DOHH2 (cell line): ENCODE results near the gene OPTC.
"Not testable (repeated sequence)": the region's sequence is repeated elsewhere in the genome, so short reads cannot be mapped to it uniquely, and the experiment has no call there.

Experiments used
- H3F3A ChIP-seq: fragments of 200-600 bp; sonication (generic), shearing (Covaris generic); 2 replicates; pipeline ENCODE4 v1.6.0; 2016; ENCODE audit warnings: antibody characterized with exemption, mild to moderate bottlenecking; ENCODE audit not compliant: control insufficient read depth, insufficient read depth
- H3K27ac ChIP-seq: fragments of 200-600 bp; sonication (generic); 2 replicates; pipeline ENCODE4 v1.5.1; 2014; ENCODE audit warnings: low read depth, mild to moderate bottlenecking, low read length, moderate library complexity
- H3K27me3 ChIP-seq: fragments of 200-600 bp; sonication (generic); 2 replicates; pipeline ENCODE4 v1.6.1; 2014; ENCODE audit warnings: mild to moderate bottlenecking, low read length, mixed read lengths; ENCODE audit not compliant: control insufficient read depth
- H3K36me3 ChIP-seq: fragments of 200-600 bp; sonication (generic); 2 replicates; pipeline ENCODE4 v1.6.1; 2014; ENCODE audit warnings: mild to moderate bottlenecking, low read length, moderate library complexity, mixed read lengths; ENCODE audit not compliant: control insufficient read depth
- H3K4me1 ChIP-seq: fragments of 200-600 bp; sonication (generic); 2 replicates; pipeline ENCODE4 v1.6.1; 2014; ENCODE audit warnings: mild to moderate bottlenecking, low read length, mixed read lengths; ENCODE audit not compliant: control insufficient read depth
- H3K4me2 ChIP-seq: fragments of 200-600 bp; sonication (generic); 2 replicates; pipeline ENCODE4 v1.6.0; 2014; ENCODE audit warnings: mild to moderate bottlenecking, low read length, moderate library complexity
- H3K4me3 ChIP-seq: fragments of 200-600 bp; sonication (generic); 2 replicates; pipeline ENCODE4 v1.5.1; 2014; ENCODE audit warnings: mild to moderate bottlenecking, low read length, mixed read lengths
- H3K79me2 ChIP-seq: fragments of 200-600 bp; sonication (generic); 2 replicates; pipeline ENCODE4 v1.6.1; 2014; ENCODE audit warnings: mild to moderate bottlenecking, low read length, mixed read lengths; ENCODE audit not compliant: control insufficient read depth
- H3K9me2 ChIP-seq: fragments of 200-600 bp; sonication (generic); replicated peaks from 2 replicates; pipeline ENCODE4 v1.6.1; 2014; ENCODE audit warnings: mild to moderate bottlenecking, low read length, mixed read lengths; ENCODE audit not compliant: control insufficient read depth
- H3K9me3 ChIP-seq: fragments of 200-600 bp; sonication (generic); 2 replicates; pipeline ENCODE4 v1.6.1; 2014; ENCODE audit warnings: antibody characterized with exemption, low read length, mixed read lengths; ENCODE audit not compliant: control insufficient read depth, insufficient read depth
- H4K20me1 ChIP-seq: fragments of 200-600 bp; sonication (generic); 2 replicates; pipeline ENCODE4 v1.6.0; 2014; ENCODE audit warnings: low read depth, mild to moderate bottlenecking, antibody characterized with exemption, low read length, moderate library complexity; ENCODE audit not compliant: control insufficient read depth, insufficient read depth
- EZH2phosphoT487 ChIP-seq: fragments of 200-600 bp; sonication (generic); IDR thresholded peaks from 2 replicates; pipeline ENCODE4 v1.6.1; 2017; ENCODE audit warnings: borderline replicate concordance, mild to moderate bottlenecking, antibody characterized with exemption, low read length, moderate library complexity, mixed read lengths
- TF ChIP-seq, protein P1 (sequence below): fragments of 200-600 bp; sonication (generic); IDR thresholded peaks from one replicate; pipeline ENCODE4 v1.5.1; 2014; ENCODE audit warnings: antibody characterized with exemption, mild to moderate bottlenecking, low read depth, low read length; ENCODE audit not compliant: poor library complexity, severe bottlenecking

The OPTC gene

DNA sequence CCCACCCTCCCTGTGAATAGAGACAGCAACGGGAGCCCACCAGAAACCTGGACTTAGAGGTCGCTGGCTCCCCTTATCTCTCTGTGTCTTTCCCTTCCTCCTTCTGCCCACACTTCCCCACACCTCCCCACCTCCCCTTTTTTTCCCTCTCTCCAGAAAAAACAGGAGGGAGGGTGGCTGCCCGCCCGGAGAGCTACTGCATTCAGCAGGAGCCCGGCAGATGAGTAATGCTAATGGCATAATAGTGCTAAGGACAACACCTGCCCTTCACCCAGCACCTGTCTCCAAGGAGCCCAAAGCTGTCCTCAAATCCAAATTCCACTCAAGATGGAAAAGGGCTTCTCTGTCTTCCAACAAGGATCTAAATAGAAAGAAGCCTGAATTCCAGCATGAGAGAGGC is 29.7 kb upstream of the OPTC start:
- TF ChIP-seq EZH2phosphoT487 = no peak
- TF ChIP-seq, protein P1, sequence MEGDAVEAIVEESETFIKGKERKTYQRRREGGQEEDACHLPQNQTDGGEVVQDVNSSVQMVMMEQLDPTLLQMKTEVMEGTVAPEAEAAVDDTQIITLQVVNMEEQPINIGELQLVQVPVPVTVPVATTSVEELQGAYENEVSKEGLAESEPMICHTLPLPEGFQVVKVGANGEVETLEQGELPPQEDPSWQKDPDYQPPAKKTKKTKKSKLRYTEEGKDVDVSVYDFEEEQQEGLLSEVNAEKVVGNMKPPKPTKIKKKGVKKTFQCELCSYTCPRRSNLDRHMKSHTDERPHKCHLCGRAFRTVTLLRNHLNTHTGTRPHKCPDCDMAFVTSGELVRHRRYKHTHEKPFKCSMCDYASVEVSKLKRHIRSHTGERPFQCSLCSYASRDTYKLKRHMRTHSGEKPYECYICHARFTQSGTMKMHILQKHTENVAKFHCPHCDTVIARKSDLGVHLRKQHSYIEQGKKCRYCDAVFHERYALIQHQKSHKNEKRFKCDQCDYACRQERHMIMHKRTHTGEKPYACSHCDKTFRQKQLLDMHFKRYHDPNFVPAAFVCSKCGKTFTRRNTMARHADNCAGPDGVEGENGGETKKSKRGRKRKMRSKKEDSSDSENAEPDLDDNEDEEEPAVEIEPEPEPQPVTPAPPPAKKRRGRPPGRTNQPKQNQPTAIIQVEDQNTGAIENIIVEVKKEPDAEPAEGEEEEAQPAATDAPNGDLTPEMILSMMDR = no peak
- Histone ChIP-seq H3K27me3 (no peaks in the 10 kb centered on the region), H3K27ac (no peak overlapping the region), H3K4me2 (no peak overlapping the region), H3F3A (no peaks in the 10 kb centered on the region), H3K79me2 (no peaks in the 10 kb centered on the region), H3K4me3 (no peak overlapping the region), H4K20me1 (no peaks in the 10 kb centered on the region), H3K9me3 (no peaks in the 10 kb centered on the region), H3K9me2 (no peaks in the 10 kb centered on the region), H3K4me1 (peaks cover 53% of the 10 kb centered on the region), H3K36me3 (no peaks in the 10 kb centered on the region)

DNA sequence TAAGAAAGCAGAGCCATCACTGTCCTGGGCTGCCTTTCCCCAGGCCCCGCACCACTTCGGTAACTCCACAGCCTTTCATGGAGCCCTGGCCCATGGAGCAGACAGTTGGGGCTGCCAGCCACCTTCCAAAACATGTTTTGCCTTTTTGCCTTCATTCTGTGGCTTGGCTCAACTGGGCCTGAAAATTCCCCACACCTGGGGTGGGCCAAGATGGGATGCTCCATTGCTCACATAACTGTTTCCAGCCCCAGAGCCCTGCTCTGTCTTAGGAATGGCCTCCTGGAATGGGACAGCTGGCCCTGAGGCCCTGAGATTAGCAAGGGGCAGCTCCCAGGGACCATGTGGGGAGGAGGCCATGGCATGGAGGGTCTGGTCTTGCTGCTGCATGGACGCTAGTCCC is 29.2 kb upstream of the OPTC start:
- Histone ChIP-seq H3F3A (no peaks in the 10 kb centered on the region), H3K9me3 (no peaks in the 10 kb centered on the region), H4K20me1 (no peaks in the 10 kb centered on the region), H3K4me1 (peaks cover 48% of the 10 kb centered on the region), H3K79me2 (no peaks in the 10 kb centered on the region), H3K36me3 (no peaks in the 10 kb centered on the region), H3K27ac (no peak overlapping the region), H3K4me2 (no peak overlapping the region), H3K4me3 (no peak overlapping the region), H3K27me3 (no peaks in the 10 kb centered on the region), H3K9me2 (no peaks in the 10 kb centered on the region)
- TF ChIP-seq, protein P1 = no peak
- TF ChIP-seq EZH2phosphoT487 = no peak

DNA sequence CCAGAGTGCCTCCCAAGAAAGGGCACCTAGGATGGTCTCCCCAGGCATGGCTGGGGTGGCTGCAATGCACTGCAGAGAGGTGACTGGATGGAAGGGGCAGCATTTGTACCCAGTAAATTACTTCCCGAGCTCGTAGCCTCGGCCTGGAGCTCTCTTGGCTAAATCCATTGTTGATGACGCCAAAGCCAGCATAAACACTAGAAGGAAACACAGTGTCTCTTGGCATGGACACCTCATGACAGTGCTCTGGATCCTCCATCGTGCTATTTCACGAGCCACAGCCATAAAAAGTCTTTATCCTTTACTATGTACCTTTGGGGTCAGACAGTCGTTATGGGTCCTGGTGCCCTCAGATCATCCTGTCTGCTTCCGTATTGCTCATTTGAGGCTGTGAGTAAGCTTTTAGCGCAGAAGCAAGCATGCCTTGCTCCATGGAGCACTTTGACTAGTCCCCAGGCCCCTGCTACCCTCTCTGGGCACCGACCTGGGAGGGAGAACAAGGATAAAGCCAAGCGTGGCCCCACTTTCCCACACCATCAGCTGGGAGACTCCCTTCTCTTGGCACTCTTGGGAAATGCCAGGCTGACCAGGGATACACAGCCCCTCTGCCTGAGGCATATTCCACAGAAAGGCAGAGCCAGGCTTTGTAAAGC is 28.7 kb upstream of the OPTC start:
- no peaks in the 10 kb centered on the region for H4K20me1 ChIP-seq
- H3K27me3 ChIP-seq = no peaks in the 10 kb centered on the region
- H3K4me1 ChIP-seq = peaks cover 42% of the 10 kb centered on the region
- no peak overlapping the region for H3K4me2 ChIP-seq
- H3K9me2 ChIP-seq = no peaks in the 10 kb centered on the region
- no peaks in the 10 kb centered on the region for H3K36me3 ChIP-seq
- no peak overlapping the region for H3K4me3 ChIP-seq
- H3K9me3 ChIP-seq = no peaks in the 10 kb centered on the region
- no peak overlapping the region for H3K27ac ChIP-seq
- TF ChIP-seq, protein P1 = no peak
- TF ChIP-seq EZH2phosphoT487 = no peak
- H3F3A ChIP-seq = no peaks in the 10 kb centered on the region
- H3K79me2 ChIP-seq = no peaks in the 10 kb centered on the region

DNA sequence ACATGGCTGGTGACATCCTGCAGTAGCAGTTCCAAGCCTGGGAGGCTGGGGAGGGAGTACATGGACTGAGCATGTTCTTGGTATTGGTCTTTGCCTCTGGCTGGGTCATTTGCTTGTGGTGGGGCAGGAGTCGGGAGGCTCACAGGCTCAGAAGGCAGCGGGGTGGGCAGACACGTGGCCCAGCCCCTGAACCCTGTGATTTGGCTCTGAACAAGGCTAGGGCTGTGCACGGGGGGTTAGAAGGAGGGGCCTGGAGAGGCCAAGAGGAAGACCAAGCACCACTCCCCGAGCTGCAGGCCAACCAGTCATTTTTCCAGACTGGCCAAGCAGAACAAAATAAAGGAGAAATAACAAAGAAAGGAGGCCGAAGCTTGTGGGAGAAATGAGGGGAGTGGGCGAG is 28.0 kb upstream of the OPTC start:
- no peaks in the 10 kb centered on the region for H3K9me3 ChIP-seq
- H3K4me3 ChIP-seq = no peak overlapping the region
- H3K27ac ChIP-seq = no peak overlapping the region
- TF ChIP-seq, protein P1 = no peak
- no peak for TF ChIP-seq EZH2phosphoT487
- no peaks in the 10 kb centered on the region for H4K20me1 ChIP-seq
- no peaks in the 10 kb centered on the region for H3K79me2 ChIP-seq
- peaks cover 36% of the 10 kb centered on the region for H3K4me1 ChIP-seq
- H3K4me2 ChIP-seq = no peak overlapping the region
- H3K9me2 ChIP-seq = no peaks in the 10 kb centered on the region
- H3F3A ChIP-seq = no peaks in the 10 kb centered on the region
- H3K27me3 ChIP-seq = no peaks in the 10 kb centered on the region
- no peaks in the 10 kb centered on the region for H3K36me3 ChIP-seq

DNA sequence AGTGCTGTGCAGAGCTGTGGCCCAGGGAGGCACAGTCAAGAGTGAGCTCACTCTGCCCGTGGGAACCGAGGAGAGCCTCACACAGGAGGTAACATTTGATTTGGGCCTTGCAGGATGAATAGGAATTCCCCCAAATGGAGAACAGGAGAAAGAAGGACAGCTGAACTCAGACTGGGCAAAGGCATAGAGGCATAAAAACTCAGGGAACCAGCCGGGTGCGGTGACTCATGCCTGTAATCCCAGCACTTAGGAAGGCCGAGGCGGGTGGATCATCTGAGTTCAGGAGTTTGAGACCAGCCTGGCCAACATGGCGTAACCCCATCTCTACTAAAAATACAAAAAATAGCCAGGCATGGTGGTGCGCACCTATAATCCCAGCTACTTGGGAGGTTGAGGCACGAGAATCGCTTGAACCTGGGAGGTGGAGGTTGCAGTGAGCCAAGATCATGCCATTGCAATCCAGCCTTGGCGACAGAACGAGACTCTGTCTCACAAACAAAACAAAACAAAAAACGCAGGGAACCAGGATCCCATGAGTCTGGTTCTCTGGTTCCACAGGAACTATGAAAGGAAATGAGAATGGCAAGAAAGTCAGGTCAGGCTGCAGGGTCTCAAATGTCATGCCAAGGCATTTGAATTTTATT is 26.9 kb upstream of the OPTC start:
- not testable (repeated sequence) for H3K27ac ChIP-seq, H3K9me3 ChIP-seq, H3K79me2 ChIP-seq, H3K36me3 ChIP-seq, H3K4me3 ChIP-seq, H3F3A ChIP-seq, H3K9me2 ChIP-seq, H3K27me3 ChIP-seq, H3K4me2 ChIP-seq, H4K20me1 ChIP-seq
- peaks cover 25% of the 10 kb centered on the region for H3K4me1 ChIP-seq
